Measurements from ENCODE around the gene TRIM51G.
"Not testable (repeated sequence)": the region's sequence is repeated elsewhere in the genome, so short reads cannot be mapped to it uniquely, and the experiment has no call there.

Gene TRIM51G, protein sequence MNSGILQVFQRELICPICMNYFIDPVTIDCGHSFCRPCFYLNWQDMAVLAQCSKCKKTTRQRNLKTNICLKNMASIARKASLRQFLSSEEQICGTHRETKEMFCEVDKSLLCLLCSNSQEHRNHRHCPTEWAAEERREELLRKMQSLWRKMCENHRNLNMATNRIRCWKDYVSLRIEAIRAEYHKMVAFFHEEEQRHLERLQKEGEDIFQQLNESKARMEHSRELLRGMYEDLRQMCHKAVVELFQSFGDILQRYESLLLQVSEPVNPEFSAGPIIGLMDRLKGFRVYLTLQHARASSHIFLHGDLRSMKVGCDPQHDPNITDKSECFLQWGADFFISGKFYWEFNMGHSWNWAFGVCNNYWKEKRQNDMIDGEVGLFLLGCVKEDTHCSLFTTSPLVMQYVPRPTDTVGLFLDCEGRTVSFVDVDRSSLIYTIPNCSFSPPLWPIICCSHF

DNA sequence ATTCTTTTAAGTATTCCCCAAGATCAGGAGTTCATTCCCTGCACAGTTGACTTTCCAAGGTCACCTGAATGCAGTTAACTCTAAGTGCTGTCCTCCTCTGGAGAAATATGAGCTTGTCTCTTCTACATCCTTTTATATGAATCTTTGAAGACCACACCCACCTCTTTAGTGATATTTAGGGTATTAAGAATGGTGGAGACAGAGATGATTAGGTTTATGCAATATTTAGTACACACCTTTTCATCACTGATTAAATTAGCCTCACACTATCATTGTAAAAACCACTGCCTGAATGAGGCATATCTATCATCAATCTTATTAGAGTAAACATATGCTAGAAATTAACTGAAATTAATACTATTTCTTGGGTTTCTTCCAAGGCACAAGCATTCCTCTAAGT, at the start of gene TRIM51G:
TSS of gene TRIM51G (minus strand) at position 101 of the 400 bp plus-strand sequence. CDS start 2,190 bp downstream, outside the sequence.
- DNase-seq, result not testable (repeated sequence)

DNA sequence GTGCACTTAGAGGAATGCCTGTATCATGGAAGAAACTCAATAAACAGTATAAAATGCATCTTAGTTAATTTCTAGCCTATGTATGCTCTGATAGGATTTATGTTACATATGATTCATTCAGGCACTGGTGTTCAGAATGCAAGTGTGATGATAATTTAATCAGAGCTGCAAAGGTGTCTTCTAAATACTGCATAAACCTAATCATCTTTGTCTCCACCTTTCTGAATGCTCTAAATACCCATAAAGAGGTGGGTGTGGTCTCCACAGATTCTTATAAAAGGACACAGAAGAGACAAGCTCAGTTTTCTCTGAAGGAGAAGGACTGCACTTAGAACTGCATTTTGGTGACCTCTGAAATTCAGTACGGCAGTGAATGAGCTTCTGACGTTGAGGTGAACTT, 44.8 kb upstream of the TRIM51G start, which contains the start of gene TRIM49B:
TSS of gene TRIM49B (plus strand) at position 301 of the 400 bp plus-strand sequence. CDS start 2,777 bp downstream, outside the sequence.
- not testable (repeated sequence) for DNase-seq

DNA sequence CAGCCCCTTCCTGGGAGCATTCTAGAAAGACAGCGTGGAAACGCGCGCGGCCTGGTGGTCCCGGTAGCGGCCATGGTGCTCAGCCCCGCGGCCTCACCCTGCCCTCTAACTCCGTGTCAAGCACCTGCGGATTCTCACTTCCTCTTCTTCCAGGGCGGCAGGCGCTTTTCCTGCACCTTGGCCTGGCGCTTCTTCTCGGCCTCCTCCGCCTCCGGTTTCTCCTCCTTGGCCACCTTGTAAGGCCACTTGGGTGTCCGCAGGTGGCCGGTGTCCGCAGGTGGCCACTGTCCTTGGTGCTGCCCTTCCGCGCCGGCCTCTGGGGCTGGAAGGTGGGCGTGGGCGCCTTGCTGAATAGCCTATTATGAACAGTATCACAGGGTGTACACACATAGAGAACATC, 15.1 kb downstream of the TRIM51G start:
- DNase-seq, result not testable (repeated sequence)

DNA sequence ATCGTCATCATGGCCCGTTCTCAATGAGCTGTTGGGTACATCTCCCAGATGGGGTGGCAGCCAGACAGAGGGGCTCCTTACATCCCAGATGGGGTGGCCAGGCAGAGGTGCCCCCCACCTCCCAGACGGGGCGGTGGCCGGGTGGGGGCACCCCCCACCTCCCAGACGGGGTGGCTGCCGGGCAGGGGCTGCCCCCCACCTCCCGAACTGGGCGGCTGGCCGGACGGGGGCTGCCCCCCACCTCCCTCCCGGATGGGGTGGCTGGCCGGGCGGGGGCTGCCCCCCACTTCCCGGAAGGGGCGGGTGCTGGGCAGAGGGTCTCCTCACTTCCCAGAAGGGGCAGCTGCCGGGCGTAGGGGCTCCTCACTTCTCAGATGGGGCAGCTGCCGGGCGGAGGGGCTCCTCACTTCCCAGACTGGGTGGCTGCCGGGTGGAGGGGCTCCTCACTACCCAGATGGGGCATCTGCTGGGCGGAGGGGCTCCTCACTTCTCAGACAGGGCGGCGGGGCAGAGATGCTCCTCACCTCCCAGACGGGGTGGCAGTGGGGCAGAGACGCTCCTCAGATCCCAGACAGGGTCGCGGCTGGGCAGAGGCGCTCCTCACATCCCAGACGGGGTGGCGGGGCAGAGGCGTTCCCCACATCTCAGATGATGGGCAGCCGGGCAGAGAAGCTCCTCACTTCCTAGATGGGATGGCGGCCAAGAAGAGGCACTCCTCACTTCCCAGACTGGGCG, 28.2 kb downstream of the TRIM51G start:
- not testable (repeated sequence) for DNase-seq

DNA sequence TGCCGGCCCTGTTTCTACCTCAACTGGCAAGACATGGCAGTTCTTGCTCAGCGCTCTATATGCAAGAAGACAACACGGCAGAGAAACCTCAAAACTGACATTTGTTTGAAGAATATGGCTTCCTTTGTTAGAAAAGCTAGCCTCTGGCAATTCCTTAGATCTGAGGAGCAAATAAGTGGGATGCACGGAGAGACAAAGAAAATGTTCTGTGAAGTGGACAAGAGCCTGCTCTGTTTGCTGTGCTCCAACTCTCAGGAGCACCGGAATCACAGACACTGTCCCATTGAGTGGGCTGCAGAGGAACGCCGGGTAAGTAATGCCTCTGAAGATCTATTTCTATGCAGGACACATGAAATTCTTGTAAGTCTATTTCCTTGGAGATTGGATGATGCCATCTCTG, 37.9 kb downstream of the TRIM51G start:
- not testable (repeated sequence) for DNase-seq

Data from GOT3 (cell line).